Activated CD8-positive, alpha-beta memory T cell treated with anti-CD3 and anti-CD28 coated beads, Interleukin-2, amount 50 U/mL, for 1 hour (primary cell): Measurements from ENCODE around the gene RGS18.
"Not testable (repeated sequence)": the region's sequence is repeated elsewhere in the genome, so short reads cannot be mapped to it uniquely, and the experiment has no call there.

Experiments used
- DNase-seq: peaks from one replicate; pipeline ENCODE4 v3.0.0-alpha.2; 2020; ENCODE audit errors: extremely low read depth

RGS18 gene

GRCh38 chr1:192167011-192167410 lies 8.7 kb downstream of the RGS18 start:
- no peak for DNase-seq

- DNase-seq = no peak
These were observed 9.8 kb downstream of the RGS18 start for GRCh38 chr1:192167911-192168700.

- no peak for DNase-seq
These were observed 10.7 kb downstream of the RGS18 start for GRCh38 chr1:192168964-192169363.

GRCh38 chr1:192170196-192170984 lies 12.1 kb downstream of the RGS18 start:
- DNase-seq = no peak

- no peak for DNase-seq
These were observed 12.9 kb downstream of the RGS18 start for GRCh38 chr1:192171123-192171522.

- DNase-seq = no peak
These were observed 17.7 kb downstream of the RGS18 start for GRCh38 chr1:192175971-192176370.

GRCh38 chr1:192183788-192184187 lies 25.5 kb downstream of the RGS18 start:
- no peak for DNase-seq

- DNase-seq = no peak
These were observed 27.9 kb downstream of the RGS18 start for GRCh38 chr1:192186197-192186596.

GRCh38 chr1:192190066-192190465 lies 31.8 kb downstream of the RGS18 start:
- no peak for DNase-seq

- DNase-seq = no peak
These were observed 43.0 kb downstream of the RGS18 start for GRCh38 chr1:192201303-192201702.

GRCh38 chr1:192224396-192224795 lies 66.1 kb downstream of the RGS18 start:
- no peak for DNase-seq

- no peak for DNase-seq
These were observed 66.6 kb downstream of the RGS18 start for GRCh38 chr1:192224846-192225245.

GRCh38 chr1:192225266-192225665 lies 67.0 kb downstream of the RGS18 start:
- DNase-seq = no peak

- DNase-seq = no peak
These were observed 67.4 kb downstream of the RGS18 start for GRCh38 chr1:192225703-192226102.

GRCh38 chr1:192227330-192227729 lies 69.1 kb downstream of the RGS18 start:
- DNase-seq = no peak

GRCh38 chr1:192227980-192228379 lies 69.7 kb downstream of the RGS18 start:
- not testable (repeated sequence) for DNase-seq

GRCh38 chr1:192232817-192233417 lies 74.7 kb downstream of the RGS18 start:
- no peak for DNase-seq

GRCh38 chr1:192235127-192235526 lies 76.9 kb downstream of the RGS18 start:
- no peak for DNase-seq
